Activated naive CD4-positive, alpha-beta T cell treated with anti-CD3 and anti-CD28 coated beads, Interleukin-2, amount 50 U/mL, for 16 hours (primary cell): ENCODE measurements around the gene LHFPL3.

ENCODE experiments used
- DNase-seq: peaks from one replicate; pipeline ENCODE4 v3.0.0-alpha.2; 2020

Gene LHFPL3

DNA sequence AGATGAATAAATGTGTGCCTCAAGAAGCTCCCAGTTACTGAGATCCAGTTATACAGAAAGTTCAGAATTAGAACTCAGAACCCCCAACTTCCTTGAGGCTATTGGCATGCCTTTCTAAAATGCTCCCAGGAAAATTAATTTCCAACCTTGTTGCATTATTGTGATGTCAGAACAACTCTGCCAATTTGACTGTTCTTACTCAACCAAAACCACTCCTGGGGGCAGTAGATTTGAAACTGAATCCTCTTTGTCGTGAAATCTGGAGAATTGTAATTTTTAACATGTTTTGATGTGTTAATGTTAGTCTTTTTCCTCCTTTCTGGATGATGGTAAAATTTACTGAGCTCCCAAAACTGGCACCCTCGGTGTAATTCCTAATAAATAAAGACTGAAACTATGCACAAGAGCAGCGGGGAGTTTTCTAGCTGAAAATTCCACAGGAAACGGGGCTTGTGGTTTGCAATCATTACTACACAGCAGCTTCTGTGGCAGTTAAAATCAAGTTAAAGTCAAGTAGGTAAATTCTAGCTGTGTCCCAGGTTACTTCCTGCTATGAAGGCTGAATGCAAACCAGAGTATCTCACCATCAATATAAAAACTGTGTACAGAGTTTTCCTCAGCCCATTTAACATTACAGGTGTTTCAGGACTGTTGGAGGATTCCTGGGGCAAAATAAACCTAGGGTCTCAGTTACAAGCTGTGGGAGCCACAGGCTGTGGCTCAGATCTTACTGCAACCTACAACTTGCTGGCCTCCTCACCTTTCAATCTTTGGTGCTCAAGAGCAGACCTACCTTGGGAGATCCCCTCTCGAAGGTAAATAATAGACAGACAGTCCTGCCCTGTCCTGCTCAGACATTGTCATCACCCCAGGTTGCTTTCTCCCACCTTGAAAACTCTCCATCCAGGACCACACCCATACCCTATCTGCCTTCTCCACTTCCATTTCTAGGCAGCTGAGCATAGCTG, 529.3 kb downstream of the LHFPL3 start:
- no peak for DNase-seq

DNA sequence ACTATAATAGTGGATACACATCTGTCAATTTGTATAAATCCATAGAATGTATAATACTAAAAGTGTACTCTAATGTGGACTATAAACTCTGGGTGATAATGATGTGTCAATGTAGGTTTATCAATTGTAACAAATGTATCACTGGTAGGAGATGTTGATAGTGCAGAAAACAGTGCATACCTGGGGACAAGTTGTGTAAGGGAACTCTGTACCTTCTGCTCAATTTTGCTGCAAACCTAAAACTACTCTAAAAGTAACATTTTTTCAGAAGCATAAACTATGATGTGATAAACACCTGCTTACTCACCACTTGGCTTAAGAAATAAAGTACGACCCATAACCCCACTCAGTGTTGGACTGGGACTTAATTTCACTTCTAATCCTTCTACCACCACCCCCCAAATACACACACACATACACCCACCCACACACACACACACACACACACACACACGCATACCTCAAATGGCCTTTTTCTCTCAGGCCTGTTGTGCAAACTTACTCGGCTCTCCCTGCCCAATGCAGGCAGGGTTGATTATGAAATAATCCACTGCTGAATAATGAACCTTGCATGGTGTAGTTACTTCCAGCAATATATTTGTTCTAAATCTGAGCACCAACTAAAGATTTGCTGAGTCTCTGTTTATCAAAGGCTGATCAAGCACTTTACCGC, 531.5 kb downstream of the LHFPL3 start:
- no peak for DNase-seq

DNA sequence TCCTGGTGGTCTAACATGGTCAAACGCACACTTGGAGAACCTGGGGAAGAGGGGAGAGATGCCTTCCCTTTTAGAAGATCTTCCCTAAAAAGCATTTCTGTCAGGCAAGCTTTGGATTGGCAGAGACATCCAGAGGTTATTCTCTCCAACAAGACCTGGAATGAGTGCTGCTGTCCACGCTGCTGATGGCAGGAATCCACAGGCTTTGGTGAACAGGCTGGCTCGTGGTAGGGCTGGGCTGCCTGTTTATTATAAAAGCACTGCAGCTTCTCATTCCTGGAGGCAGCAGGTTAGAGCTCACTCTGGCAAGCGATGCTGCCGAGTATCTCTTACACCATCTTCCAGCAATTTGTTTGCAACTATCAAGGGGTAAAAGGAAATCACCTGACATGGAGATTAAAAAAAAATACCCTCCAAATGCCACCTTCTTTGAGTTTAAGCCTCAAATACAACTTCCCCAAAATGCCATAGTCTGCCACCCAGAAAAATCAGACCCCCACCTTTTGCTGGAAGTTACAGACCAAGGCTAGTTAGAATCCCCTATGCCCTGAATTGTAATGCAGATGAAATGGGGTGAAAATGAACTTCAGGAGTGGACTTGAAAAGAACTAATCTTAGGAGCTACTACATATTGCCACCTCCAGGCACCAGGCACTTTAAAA, 533.5 kb downstream of the LHFPL3 start:
- DNase-seq, result no peak

DNA sequence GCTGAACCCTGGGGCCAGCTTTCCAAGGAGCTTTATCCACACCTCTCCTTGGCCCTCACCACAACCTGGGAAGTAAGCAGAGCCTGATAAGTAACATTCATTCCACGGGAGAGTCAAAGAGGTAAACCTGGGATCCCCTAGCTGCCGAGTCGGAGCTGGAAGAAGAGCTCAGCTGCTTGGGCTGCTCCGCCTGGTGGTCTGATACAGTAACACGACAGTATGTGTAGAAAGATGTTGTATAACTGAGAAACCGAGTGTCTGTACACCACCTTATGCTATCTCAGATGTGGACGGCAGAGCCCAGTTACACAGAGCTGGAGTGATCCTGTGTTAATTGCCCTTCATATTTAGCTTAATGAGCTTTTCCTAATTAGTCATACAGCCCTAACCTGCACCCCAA, 534.3 kb downstream of the LHFPL3 start:
- no peak for DNase-seq

DNA sequence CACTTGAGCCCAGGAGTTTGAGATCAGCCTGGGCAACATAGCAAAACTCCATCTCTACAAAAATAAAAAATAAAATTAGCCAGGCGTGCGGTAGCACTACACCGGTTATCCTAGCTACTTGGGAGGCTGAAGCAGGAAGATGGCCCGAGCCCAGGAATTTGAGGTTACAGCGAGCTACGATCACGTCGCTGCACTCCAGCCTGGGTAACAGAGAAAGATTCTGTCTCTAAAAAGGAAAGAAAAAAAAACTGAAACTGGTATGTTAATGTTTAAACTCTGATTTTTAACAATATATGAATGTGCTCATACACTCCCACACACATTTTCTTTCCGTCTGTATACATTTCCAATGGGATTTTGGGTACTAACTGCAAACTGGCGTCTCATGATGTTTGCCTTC, 545.0 kb downstream of the LHFPL3 start:
- no peak for DNase-seq

DNA sequence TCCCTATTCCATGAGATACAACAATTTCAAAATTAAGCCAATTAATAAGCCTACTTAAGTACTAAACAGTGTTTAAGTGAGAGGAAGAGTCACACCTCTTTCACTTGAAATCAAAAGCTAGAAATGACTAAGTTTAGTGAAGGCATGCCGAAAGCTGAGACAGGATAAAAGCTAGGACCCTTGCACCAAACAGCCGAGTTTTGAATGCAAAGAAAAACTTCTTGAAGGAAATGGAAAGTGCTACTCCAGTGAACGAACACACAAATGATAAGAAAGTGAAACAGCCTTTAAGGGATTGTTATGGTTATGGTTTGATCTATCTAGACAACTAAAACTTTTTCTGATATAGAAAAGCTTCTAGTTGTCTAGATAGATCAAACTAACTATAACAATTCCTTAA, 550.2 kb downstream of the LHFPL3 start:
- DNase-seq, result no peak

DNA sequence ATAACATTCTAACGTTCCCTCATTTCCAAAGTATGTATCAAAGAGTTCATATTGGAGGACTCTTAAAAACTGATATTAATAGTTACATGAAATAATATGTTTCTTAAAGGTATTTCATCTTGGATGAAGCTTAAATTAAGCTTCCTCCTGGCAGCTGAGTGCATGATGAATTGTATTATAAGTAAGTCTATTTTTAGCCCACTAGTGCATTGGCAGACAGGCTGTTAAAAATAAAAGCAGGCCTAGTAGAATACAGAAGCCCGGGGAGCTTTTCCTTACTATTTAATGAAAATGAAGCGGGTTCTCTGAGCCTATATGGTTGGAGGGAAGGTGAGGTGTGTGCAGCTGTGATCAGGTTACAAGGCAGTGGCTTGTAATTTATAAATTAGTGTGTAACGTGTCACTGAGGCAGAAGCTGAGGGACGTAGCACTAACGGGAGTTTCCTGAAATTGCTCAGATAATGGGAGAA, 554.9 kb downstream of the LHFPL3 start:
- no peak for DNase-seq

DNA sequence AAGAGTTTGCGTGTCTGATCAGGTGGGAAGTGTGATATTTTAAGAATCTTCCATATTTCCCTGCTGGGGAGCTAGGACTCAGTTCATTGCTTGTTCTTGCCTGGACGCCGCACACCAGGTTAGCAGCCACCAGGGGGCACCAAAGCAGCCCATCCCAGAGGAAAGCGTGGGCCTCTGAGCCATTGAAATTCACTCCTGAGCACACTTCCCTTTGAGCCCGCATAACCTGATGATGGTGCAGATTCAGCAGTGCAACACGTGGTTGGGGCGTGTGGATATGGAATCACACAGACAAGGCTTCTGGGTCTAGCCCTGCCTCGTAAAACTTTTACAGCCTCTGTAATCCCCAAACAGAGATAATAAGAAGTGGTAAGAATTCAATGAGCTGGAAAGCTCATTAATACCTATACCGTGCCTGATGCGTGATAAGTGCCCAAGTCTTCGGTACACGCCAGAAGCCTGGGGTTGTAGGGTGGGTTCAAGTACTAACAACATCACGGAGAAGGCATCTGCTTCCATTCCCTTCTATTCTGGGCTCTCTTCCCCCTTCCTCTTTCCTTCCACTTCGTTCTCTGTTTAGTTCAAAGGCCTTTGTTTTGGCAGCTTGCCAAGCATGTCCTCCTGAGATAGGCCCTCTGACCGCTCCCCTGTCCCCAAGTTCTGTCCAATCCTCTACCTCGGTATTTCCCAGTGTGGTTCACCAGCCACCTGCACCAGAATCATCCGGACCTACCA, 555.5 kb downstream of the LHFPL3 start:
- DNase-seq, result peak; percentile 74

DNA sequence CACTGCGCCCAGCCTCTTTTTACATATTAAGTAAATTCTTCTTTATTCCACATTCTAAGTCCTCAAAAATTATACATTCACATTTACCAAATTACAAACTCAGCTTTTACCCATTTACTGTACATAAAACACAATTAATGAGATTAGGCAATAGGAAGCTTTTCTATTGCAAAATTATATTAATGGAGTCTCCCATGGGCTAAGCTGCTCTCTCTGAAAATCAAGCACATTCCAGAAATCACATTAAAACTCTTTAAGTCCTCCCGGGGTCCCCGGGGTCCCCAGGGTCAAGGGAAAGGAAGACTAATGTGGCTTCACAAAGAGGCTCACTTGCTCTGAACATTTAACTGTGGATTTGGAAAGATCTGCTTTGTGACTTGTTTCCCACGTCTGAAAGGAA, 558.2 kb downstream of the LHFPL3 start:
- DNase-seq, result no peak

DNA sequence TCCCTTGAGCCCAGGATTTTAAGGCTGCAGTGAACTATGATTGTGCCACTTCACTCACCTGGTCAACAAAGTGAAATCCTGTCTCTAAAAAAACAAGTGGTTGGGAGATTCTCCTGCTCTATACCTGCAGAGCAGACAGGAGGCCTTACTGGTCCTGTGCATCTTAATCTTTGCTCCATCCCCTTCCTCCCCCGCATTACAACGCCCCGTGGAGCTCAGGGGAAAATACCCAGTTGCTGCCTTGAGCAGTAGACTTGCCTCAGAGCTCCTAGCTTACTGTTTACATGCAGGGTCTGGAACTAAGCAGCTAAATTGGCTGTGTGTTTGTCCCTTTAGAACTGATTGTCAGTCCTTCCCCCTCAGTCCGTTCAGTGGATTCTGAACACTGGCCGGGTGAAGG, 561.8 kb downstream of the LHFPL3 start:
- DNase-seq, result no peak

DNA sequence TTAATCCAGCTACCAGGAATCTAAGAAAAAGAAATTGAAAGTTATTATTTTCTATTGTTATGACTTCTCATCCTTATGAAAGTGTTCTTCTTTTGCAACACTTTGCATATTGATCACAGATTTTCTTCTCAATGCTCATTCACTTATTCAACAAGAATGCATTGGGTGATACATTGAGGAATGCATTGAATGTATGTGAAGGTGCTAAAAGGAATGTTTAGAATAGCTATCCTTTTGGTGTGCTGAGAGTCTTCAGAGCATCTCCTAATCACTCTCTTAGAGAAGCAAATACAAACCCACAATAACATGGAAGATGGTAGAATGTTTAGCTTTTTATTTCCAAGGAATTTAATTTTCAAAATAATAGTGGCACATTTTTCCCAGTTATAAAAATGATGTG, 563.5 kb downstream of the LHFPL3 start:
- no peak for DNase-seq

DNA sequence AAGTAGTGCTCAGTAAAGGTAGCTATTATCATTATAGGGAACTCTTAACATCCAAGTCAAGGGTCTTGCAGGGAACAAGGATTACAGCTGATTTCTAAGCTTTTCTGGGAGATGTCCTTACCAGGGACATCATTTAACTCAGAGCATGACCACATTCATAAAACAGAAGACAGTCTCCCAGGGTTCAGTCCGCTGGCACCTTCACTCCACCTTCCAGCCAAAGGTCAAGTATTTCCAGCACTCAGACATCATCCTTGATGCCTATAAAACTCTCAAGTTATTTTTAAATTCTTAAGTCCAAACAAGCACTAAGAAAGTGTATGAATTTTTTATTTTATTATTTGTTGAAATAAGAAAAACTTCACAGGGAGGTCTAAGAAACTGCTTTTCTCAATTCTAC, 565.9 kb downstream of the LHFPL3 start:
- DNase-seq, result no peak

DNA sequence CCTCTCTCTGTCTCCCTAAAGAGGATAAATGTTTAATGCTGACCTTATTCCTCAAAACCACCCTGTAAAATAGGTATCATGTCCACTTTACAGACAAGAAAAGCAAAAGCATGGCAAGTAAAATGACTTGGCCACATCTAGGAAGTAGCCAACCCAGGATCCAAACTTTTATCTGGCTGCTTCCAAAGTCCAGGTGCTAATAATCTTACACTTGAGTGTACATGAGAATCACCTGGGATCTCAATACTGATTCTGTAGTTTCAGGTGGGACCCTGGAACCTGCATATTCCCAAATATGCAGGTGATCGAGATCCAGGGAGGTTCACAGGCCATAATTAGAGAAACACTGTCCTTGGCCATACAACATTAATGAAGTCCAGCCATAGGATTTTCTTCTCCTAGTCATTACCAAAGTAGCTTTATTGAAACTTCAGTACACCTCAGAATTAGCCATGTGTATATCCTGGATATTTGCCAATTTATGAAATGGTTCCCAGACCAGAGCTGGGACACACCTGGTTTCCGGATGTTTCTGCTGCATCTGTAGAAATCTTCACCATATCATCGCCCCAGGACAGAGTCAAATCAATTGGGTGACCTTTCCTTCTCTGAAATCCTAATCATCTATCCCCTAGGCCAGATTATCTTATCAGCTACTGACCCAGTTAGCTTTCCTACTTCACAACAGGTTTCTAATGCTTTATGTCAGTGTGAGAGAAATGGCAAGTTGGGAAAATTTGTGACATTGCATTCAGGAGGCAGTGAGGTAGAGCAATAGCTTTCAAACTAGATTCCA, 566.5 kb downstream of the LHFPL3 start:
- no peak for DNase-seq

DNA sequence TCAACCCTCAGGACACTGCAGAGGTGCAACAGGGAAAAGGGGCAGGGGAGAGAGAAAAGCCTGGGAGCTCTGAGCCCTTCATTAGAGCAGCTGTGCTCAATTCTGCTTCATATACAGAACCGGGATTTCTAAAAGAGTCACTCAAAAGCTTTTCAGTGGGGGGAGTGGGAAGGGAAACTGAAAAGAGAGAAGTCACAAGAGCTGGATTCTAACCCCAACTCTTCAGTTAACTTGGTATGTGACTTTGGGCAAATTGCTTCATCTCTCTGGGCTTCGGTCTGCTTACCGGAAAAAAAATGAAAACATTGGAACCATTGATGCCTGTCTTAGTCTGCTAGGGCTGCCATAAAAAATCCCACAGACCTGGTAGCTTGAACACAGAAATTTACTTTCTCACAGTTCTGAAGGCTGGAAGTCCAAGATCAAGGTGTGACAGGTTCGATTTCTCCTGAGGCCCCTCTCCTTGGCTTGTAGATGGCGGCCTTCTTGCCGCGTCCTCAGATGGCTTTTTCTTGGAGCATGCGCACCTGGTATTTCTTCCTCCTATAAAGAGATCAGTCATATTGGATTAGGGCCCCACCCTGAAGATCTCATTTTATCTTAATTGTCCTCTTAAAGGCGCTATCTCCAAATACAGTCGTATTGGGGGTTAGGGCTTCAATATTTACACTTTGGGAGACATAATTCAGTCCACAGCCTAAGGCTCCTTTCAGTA, 567.3 kb downstream of the LHFPL3 start:
- DNase-seq, result no peak

DNA sequence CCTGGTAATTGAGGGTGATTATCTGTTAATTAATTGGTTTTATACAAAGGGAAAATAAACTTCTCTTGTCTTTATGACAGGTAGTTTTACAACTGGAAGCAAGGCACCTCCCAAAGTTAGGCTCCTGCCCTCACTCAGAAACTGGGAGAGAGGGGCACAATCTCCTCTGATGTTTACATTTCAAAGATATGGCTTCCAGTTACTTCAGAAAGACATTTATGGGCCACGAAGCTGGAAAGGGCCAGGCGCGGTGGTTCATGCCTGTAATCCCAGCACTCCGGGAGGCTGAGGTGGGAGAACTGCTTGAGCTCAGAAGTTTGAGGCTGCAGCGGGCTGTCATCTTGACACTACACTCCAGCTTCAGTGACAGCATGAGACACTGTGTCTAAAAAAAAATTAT, 570.0 kb downstream of the LHFPL3 start:
- DNase-seq, result no peak

DNA sequence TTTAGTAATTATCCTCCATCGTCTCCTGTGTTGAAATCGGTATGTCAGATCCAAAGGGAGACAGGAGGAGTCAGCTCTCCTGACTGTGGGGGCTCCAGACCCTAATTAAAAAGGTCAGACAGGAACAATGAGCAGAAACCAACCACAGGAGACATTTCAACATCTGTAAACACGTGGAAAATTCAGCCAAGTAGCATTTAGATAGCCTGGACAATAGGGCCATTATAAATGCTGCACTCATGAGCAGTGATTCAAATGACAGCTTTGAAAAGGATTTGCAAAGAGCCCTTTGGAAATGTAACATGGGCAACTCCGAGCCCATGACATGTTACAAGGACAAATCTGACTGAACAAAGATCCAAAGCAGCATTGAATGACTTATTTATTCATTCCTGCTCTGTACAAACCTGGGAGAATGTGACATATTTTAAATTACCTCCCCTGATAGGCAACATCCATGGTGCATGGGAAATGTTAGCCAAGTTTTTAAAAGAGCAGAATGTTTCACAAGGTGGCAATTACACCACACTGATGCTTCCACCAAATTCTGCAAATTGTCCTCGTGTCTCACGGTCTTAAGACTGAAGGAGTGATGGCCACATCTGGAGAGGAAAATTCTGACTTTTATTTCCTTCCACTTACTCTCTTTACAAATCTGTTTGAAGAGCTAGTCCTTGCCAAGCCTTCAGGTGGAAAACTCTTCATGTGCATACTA, 572.3 kb downstream of the LHFPL3 start:
- DNase-seq, result no peak

DNA sequence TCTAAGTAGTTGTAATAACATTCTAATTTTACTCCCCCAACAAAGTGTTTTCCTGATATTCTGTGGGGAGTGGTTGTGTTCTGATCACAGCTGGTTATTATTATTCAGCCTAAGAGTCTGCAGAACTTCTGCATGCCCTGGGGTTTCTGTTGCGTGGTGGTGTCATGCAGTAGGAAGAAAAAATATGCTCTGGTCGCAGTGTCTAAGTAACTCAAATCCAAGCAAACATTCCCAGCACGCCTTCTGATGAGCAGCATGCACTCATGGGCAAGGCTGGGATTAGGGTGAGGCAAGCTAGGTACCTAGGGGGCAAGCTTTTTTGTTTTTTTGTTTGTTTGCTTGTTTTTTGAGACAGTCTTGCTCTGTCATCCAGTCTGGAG, 572.8 kb downstream of the LHFPL3 start:
- DNase-seq, result no peak

DNA sequence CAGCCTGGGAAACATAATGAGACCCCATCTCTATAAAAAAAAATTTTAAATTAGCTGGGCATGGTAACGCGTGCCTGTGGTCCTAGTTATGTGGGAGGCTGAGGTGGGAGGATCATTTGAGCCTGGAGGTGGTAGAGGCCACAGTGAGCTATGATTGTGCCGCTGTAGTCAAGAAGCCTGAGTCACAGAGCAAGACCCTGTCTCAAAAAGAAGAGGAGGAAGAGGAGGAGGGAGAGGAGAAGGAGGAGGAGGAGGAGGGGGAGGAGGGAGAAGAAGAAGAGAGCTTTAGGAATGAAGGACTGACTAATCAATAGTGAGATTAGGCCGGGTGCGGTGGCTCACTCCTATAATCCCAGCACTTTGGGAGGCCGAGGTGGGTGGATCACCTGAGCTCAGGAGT, 573.8 kb downstream of the LHFPL3 start:
- no peak for DNase-seq

DNA sequence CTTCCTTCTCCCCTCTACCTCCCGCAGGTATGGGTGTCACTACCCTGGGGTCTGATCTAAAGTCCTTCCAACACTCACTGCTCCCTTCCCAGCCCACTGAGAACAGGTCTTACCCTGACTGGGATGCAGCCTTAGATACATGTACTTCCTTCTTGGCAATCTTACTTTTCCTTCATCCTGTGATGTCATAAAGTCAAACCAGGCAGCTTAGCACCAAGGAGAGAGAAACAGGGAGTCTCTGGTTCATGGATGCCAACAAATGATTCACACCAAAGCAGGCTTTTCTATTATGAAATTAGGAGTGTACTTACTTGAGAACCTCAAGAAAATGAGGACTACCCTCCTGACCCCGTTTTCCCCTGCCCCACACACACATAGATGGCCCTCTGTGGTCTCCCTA, 574.6 kb downstream of the LHFPL3 start:
- DNase-seq, result no peak

DNA sequence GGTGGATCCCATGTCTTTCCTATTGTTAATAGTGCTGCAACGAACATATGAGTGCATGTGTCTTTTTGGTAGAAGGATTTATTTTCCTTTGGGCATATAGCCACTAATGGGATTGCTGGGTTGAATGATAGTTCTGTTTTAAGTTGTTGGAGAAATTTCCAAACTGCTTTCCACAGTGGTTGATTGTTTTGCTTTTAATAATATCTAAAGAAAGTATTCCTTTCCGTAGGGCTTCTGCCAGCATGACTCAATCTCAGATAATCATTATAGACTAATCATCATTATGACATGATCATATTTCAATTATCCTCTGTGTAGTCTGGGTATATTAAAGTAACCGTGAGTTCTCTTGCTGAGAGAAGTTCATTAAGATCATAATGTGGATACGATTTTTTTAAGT, 575.4 kb downstream of the LHFPL3 start:
- no peak for DNase-seq

DNA sequence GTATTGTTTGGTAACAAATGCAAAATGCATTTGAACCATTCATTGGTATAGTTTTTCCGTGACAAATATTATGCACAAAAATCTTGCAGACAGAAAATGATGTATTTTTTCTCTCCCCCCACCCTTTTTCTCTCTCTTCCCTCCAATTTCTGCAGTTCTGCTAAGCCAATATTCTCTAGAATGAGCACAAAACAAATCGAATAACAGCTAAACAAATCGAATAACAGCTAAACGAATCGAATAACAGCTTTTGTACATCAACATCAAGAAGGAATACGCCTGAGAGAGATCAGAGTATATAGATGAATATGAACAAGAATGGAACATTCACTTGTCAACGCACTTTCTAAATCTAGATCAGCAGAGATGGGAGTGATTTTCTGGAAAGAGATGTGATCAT, 577.6 kb downstream of the LHFPL3 start:
- no peak for DNase-seq
